Activated gamma-delta T cell treated with anti-CD3 and anti-CD28 coated beads, Interleukin-2, amount 50 U/mL, for 16 hours (primary cell): Measurements from ENCODE around the gene CCDC116.
A peak's percentile ranks its signal among the peaks of the same experiment; 100 is the strongest.
"Not testable (repeated sequence)": the region's sequence is repeated elsewhere in the genome, so short reads cannot be mapped to it uniquely, and the experiment has no call there.

Experiments used
- DNase-seq: peaks from one replicate; pipeline ENCODE4 v3.0.0-alpha.2; 2020; ENCODE audit warnings: low read depth

The CCDC116 gene

DNA sequence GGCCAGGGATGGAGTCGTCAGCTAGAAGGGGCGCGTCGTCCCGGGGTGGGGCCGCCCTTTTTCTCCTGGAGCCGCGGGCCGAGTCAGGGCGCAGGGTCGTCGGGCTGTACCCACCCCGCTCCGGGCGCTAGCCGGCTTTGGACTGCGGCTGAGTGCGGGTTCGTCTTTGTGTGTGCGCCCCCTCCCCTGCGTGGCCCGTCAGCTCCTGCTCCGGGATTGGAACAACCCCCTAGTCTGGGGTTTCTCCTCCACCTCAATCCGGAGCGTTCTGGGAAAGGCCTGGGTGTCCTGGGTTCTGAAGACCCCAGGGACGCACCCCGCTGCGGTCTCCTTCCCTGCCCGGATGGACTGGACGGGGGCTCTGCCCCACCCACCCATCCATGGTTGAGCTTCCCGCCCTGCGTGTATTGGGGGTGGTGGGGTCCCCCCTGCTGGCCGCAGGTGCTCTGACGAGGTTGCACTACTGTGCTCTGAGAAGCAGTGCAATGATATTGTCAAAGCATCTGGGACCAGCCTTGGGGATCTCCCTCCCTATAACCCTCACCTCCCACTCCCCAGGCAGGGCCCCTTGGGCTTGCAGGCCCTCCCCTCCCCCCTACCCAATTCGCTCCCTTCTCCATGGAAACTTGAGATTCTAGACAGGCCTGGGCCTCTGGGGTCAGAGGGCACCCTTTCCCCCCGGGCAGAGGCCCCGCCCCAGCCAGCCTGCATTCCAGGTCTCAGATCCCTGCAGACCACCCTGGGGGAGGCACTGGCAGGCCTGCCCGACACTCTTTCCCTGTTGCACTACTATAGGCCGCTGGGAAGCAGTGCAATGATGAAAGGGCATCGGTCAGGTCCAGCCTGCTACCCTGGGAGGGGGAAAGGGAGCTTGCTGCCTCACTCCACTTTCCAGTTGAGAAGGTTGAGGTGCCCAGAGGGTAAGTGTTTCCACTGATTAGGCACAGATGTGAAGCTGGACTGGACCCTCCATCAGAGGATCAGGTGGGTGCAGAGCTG, 20.3 kb downstream of the CCDC116 start:
- no peak for DNase-seq

DNA sequence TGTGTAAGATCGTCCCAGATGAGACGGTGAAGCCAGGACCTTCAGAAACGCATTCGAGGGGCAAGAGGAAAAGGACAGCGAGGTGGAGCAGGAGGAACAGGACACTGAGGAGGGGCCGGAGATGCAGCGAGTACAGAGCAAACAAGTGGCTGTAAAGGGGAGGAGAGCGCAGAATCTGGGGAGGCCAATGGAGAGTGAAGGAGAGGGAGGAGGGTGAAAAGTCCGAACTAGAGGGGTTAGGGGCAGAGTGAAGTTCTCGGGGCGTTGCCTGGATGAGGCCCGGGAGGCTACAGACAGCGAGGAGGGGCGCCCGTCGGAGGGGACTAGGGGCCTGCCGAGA, 24.4 kb downstream of the CCDC116 start:
- no peak for DNase-seq

DNA sequence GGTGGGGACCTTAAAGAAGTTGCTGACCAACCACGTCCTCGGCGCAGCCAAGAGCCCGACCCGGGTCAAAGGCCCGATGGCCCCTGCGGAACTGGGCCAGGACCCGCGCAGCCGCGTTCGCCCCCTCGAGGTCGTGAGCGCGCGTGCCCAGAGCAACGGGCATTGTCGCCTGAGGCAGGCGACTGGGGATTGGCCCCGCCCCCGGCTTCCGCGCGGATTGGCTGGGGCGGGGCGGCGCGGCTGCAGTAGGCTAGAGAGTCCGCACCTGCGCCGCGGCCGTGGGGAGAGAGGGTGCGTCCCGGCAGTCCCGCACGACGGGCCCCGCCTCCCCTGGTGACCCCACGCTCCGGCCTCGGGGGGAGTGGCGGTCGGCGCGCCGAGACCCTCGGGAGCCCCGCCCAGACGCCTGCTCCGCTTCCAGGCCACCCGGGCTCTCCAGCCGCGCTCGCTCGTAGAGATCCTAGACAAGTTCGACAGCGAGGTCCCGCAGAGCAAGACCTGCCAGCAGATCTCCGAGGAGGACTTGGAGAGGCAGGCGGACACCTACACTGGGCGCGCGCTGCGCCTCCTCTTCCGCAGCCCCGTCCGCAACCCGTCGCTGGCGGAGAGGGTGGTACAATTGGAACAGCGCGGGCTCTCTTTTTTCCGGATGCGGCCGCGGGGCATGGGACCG, 24.9 kb downstream of the CCDC116 start:
- DNase-seq: peak; percentile 63

DNA sequence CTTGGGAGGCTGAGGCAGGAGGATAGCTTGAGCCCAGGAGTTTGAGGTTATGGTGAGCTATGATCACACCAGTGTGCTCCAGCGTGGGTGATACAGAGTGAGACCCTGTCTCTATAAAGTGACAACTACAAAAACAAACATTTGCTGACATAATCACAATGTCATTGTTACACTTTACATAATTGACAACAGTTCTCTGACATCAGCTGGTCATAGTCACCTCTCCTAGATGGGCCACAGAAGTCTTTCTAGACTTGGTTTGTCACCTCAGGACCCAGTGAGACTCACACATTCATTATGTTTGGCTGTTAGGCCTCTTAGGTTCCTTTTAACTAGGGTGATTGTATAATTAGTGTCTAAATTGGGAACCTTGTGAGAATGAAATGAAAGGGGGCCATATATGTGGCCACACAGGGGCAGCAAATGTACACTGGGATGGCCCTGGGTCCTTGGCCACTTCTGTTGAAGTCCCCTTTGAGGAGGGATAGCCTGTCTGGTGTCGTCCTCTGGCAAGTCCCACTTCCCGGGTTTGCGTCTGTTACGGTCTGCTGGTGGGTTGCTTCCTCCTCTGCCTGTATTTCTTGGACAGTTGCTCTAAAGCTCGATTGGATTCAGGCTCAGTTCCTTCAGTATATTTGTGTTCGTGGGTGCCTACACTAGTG, 27.4 kb downstream of the CCDC116 start:
- no peak for DNase-seq

DNA sequence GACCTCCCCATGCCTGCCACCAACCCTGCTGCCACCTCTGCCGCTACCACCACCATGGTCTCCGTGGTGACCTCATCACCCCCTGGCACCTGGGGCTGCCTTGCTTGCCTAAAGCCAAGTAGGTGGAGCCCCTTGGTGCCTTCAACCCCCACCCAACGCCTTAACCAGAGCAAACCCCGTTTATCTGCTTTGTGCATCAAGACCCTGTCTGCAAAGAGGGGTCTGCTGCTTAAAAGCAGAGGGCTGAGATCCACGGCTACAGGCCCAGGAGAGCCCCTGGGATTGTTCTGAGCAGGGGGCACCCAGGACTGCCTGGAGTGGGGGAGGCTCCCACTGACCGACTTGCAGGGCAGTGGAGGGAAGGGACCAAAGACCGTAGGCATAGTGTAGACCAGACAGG, 28.3 kb downstream of the CCDC116 start:
- no peak for DNase-seq

DNA sequence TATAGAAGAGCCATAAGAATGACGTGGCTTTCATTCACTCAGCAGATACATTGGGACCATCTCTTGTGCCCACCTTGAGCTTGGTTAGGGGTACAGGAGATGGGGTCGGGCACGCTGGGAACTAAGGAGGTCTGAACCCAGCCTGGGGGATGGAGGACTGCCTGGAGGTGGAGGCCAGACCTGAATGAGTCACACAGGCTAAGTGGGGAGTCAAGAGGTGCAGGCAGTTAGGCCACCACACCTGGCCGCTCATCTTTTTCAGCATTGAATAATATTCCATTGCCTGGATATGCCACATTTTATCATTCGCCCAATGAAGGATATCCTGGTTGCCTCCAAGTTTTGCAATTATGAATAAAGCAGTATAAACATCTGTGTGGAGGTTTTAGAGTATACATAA, 29.4 kb downstream of the CCDC116 start:
- DNase-seq: no peak

DNA sequence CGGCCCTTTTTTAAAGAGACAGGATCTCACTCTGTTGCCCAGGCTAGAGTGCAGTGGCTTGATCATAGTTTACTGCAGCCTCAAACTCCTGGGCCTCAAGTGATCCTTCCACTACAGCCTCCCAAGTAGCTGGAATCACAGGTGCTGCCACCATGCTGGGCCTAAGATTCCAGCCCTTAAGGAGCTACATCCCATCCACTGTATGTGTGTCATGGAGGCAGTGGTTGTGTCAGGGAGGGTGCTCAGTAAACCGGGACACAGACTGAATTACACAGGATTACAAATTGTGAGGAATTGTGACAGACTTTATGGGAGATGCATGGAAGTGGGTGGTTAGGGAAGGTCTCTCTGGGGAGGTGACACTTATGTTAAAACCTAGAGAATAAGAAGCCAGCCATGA, 31.2 kb downstream of the CCDC116 start:
- no peak for DNase-seq

DNA sequence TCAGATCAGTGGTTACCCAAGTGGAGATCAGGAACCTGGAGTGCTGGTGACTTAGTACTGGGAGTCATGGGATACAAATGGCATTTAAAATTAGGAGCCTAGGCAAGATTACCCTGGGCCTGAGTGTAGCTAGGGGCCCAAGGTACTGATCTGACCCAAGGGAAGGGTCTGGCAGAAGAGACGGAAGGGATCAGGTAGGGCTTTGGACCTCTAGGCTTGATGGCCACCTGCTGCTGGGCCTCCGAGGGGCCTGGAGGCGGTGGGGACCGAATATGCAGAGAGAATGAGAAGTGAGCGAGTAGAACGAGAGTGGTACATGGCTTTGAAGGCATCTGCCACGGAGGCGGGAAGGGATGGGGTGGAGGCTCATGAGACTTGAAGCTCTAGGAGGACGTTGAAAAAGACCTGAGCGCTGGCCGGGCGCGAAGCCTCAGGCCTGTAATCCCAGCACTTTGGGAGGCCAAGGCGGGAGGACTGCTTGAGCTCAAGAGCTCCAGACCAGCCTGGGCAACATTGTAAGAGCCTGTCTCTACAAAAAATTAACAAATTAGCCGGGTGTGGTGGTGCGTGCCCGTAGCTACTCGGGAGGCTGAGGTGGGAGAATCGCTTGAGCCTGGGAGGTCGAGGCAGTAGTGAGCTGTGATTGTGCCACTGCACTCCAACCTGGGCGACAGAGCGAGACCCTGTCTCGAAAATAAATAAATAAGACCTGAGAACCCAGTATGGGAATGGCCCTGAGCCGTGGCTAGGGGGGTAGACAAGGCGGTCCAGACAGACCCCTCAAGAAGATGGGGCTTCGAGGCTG, 32.7 kb downstream of the CCDC116 start:
- DNase-seq: no peak

DNA sequence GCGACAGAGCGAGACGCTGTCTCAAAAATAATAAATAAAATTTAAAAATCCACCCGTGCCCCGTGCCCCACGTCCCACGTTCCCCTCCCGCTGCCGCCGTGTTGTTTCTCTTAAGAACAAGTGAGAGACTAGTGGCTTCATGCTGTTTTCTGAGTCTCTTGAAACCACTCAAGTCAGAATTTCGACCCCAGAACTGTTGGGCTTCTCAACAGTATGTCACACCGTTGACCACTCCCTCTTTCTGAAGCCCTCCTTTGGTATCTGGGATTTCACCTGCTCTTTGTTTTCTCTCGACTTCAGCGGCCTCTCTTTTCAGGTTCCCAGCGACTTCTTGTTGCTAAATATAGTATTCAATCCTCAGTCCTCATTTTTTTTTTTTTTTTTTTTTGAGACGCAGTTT, 34.2 kb downstream of the CCDC116 start:
- no peak for DNase-seq

DNA sequence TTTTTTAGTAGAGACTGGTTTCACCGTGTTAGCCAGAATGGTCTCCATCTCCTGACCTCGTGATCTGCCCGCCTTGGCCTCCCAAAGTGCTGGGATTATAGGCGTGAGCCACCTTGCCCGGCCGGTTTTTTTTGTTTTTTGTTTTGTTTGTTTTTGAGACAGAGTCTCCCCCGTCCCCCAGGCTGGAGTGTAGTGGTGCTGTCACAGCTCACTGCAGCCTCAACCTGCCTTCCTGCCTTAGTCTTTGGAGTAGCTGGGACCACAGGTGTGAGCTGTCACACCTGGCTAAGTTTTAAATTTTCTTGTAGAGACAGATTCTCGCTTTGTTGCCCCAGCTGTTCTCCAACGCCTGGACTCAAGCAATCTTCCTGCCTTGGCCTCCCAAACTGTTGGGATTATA, 36.5 kb downstream of the CCDC116 start:
- no peak for DNase-seq

DNA sequence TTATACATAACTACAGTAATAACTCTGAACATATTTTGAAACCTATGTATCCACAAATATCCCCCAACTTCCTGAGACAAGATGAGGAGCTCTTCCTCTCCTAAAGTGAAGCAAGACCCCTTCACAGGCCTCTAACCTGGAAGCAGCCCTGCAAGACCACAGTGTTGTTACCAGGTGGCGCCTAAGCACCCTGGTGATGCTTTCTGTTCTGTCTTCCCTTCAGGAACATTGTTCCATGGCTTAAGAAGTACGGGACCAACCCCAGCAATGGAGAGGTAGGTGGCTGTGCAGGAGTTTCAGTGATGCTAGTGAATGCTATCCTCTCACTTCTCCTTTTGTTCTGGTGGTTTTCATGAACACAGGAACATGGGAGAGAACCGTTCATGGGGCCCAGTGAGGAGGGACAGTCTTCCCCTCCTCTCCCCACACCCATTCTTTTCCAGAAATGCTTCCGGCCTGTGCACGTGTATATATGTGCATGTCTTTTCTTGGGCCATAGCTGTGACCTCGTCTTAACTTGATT, 39.6 kb downstream of the CCDC116 start:
- DNase-seq: no peak

DNA sequence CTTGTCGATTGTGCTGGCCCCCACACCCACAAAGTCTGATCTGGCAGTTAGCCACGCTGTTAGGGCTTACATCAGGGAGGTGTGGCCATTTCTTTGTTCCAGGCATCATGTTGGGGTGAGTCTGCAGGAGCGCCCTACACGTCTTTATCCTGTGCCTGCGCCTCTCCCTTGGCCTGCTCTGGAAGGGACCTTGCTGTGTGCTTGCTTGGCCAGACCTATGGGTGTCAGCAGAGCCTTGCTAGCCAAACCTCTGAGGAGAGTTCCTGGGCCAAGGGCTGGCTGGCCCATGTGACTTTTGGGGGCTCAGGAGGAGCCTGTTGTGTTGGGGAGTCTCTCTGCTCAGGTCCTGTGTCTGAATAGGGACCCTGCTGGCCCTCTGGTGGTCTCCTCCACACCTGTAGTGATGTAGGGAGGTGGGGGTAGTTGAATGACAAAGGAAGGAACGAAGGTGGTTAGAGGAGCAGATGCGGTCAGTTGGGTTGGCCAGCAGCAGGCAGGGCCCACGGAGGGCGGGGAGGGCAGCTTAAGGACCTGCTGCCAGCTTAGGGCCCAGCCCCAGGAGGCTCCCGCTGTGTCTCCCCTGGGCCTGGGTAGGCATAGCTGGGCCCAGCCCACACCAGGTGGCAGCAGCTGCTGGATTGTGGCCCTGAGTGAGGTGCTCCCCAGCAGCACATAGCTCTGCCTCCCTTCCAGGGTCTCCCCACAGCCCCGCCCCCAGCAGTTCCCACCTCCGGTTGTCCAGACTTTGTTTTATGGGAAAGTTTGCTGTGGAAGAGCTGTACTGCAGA, 41.2 kb downstream of the CCDC116 start:
- no peak for DNase-seq

DNA sequence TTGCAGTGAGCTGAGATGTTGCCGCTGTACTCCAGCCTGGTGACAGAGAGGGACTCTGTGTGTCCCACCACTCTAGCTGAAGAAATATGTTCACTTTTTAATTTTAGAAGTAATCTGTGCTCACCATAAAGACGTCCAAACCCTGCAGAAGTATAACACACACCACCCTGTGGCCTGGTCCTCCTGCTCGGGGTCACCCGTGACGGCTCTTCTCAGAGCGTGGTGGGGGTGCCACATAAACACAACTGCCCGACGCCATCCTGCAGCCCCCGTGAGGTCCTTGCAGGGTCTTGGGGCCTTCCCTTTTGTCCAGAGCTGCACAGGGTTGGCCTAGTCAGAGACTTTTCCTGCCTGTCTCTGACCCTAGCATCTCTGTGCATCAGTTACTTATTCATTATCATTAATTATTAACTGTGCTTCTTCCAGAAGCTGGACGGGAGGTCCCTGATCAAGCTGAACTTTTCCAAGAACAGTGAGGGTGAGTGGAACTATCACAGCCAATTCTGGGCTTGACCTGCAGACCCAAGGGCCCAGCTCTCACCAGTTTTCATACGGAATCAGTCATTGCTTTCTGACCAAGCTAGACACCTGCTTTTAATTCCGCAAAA, 42.2 kb downstream of the CCDC116 start:
- DNase-seq: no peak

DNA sequence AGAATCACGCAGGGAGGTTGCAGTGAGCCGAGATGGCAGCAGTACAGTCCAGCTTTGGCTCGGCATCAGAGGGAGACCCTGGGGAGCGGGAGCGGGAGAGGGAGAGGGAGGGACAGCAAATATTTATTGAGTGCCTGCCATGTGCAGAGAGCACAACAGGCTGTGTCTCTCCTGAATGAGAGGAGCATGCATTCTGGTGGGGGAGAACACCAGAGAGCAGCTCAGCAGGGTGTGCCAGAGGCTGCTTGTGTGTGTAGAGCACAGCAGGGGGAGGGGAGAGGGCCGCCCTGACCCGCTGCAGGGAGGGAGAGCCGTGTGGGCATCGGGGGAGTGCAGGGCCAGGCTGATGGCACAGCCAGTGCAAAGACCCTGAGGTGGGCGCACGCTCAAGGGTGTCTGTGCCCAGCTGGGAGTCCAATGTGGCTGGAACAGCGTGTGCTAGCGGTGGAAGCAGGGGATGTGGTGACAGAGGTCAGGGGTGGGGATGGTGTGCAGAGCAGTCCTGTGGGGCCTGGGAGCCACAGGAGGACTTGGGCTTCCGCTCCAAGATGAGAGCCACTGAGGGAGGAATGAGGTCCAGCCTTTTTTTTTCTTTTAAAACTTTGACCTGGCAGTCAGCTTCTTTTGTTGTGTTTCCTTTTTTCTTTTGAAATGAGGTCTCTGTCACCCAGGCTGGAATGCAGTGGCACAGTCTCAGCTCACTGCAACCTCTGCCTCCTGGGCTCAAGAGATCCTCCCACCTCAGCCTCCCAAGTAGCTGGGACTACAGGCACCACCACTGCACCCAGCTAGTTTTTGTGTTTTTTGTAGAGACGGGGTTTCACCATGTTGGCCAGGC, 45.3 kb downstream of the CCDC116 start:
- DNase-seq: no peak

DNA sequence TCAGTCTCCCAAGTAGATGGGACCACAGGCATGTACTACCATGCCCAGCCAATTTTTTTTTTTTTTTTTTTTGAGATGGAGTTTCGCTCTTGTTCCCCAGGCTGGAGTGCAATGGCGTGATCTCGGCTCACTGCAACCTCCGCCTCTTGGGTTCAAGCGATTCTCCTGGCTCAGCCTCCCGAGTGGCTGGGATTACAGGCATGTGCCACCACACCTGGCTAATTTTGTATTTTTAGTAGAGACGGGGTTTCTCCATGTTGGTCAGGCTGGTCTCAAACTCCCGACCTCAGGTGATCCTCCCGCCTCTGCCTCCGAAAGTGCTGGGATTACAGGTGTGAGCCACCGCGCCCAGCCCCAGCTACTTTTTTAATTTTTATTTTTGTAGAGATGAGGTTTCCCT, 46.3 kb downstream of the CCDC116 start:
- DNase-seq: not testable (repeated sequence)

DNA sequence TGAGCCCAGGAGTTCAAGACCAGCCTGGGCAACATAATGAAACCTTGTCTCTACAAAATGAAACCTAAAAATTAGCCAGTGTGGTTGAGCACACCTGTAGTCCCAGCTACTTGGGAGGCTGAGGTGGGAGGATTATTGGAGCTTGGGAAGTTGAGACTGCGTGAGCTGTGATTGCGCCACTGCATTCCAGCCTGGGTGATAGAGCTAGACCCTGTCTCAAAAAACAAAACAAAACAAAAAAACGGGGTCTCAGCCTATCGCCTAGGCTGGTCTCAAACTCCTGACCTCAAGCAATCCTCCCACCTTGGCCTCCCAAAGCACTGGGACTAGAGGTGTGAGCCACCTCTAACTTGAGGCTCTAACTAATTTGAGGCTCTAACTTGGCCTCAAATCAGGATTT, 46.8 kb downstream of the CCDC116 start:
- DNase-seq: no peak

DNA sequence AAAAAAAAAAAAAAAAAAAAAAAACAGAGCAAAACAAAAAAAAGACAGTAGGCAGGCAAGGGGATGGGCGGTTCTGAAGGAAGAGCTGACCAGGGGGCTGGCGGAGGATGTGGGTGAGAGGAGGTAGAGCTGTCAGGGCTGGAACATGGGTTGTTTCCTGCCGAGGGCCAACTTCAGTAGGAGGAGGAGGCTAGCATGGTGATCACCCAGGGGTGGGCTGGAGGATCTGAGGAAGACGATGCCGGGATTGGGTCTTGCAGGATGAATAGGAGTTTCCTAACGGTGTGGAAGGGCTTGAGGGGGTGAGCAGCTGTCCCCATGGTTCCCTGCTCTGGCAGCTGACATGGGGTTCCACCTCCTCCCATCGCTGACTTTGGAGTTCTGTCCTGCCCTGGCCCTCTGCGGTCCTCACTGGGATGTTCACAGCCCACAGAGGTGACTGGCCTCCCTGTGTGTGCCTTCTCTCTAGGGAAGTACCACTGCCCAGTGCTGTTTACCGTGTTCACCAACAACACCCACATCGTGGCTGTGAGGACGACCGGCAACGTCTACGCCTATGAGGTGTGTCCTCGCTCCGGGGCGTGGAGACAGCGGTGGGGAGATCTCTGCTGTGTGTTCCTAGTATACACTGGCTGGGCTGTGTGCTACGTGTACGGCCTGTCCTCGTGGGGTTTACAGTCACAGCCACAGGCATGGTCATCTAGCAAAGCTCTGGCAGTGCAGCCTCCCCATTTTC, 48.4 kb downstream of the CCDC116 start:
- DNase-seq: no peak

DNA sequence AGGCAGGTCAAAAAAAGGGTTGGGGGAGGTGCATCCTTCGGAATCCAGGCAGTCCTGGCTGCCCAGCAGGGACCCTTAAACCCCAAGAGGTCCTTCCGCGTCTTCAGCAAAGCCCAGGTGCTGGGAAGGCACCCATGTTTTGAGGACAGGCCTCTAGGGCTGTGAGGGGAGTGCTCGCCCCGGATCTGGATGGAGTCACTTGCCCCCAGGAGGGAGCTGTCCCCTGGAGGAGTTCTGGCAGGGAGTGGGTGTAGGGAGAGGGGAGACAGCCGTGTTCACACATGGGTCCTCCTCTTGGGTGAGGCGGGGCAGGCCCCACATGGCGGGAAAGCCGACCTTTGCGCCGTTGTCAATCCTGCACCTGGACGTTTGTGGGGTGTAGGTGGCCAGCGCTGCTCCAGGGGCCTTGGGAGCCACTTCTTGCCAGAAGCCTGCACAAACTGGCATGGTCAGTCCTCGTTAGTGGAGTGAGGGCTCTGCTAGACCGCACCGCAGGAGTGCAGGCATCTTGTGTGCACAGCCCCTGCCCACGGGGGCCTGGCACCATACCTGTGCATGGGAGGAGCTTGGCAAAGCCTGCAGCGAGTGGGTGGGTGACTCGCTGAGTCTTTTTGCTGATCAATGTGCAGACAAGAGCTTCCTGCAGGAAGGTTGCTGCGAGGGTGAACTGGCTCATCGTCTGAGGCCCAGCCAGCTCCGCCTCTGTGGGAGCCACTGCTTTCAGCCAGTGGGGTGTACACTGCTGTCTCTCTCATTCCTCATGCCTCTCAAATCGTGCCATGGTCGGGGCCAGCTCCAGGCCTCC, 49.2 kb downstream of the CCDC116 start:
- DNase-seq: no peak
